HG03378 (cell line): ENCODE measurements around the gene AGBL1.

Source experiments
- ATAC-seq: cut with Tn5 transposase; IDR thresholded peaks from one replicate; pipeline ENCODE4 v1.9.1; 2021; ENCODE audit warnings: mild to moderate bottlenecking, moderate library complexity; ENCODE audit not compliant: unreplicated experiment

Gene AGBL1

GRCh38 chr15:86568378-86568777, 488.7 kb downstream of the AGBL1 start:
- ATAC-seq, result no peak

GRCh38 chr15:86570738-86571137, 491.1 kb downstream of the AGBL1 start:
- no peak for ATAC-seq

DNA sequence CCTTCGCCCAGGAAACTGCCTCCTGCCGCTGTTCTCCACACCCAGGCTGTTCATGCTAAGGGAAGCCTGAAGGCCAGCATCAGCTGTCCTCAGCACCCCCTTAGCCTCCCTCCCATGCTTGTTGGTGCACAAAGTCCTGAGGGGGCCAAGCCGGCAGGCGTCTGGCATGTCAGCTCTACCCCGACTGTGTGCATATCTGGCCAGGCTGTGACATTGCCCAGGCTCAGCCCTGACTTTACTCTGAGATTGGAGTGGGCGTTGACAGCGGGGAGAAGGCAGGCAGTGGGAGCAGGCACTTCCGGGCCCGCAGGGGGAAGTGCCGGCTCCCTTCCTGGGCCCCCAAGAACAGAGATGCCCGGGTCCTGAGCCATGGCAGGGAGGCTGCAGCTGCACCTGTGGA, 492.2 kb downstream of the AGBL1 start:
- ATAC-seq, result no peak

GRCh38 chr15:86572368-86572841, 492.7 kb downstream of the AGBL1 start:
- no peak for ATAC-seq

DNA sequence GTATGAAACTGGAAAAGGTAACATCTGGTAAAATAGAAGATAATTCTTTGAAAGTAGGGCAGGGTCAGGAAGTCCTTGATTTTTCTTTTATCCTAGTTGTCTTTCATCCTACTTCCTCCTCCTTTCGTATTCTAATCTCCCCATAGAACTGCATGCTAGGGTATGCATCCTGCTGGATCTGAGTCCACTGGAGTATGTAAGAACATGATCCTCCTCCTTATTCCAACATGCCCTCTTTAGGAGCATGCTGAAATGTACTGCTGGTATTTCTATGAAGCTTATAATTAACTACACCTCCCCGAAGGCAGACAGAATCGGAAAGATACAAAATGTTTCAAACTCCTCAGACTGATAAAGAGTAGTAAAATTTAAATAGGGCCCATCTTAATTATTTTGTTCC, 493.8 kb downstream of the AGBL1 start:
- ATAC-seq, result no peak

DNA sequence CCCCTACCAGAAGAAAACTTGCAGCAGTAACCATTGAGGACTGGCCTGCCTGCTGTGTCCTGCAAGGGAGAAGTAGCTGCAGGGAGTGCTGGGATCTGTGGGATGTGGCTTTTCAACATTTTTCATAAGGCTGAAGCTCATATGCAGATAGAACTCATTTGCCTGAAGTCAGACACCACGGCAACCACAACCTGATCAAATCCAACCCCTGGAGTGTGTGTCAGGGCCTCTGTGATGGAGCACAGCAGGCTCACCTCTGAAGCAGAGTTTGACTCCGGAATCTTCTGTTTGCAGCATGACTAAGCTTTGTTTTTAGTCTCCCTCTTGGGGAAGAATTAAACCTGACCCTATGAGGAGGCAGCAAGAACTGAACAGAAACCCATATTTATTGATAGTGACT, 508.7 kb downstream of the AGBL1 start:
- no peak for ATAC-seq

DNA sequence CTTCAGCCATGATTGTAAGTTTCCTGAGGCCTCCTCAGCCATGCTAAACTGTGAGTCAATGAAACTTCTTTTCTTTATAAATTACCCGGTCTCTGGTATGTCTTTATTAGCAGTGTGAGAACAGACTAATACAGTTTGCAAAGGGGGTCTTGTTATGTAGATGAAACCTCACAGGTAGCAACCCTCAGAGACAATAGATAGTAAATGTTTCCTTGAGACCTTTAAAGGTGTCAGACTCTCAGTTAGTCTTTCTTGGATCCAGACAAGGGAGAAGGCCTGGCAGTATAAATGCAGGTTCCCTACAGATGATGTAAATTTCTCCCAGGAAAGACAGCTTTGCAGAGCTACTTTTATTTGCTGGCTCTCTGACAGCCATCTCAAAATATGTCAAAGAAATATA, 510.8 kb downstream of the AGBL1 start:
- no peak for ATAC-seq

- ATAC-seq, result no peak
Measured at GRCh38 chr15:86591158-86591557, 511.5 kb downstream of the AGBL1 start.

GRCh38 chr15:86591994-86592735, 512.5 kb downstream of the AGBL1 start:
- no peak for ATAC-seq

GRCh38 chr15:86595741-86596140, 516.1 kb downstream of the AGBL1 start:
- no peak for ATAC-seq

GRCh38 chr15:86603466-86603865, 523.8 kb downstream of the AGBL1 start:
- ATAC-seq, result no peak

DNA sequence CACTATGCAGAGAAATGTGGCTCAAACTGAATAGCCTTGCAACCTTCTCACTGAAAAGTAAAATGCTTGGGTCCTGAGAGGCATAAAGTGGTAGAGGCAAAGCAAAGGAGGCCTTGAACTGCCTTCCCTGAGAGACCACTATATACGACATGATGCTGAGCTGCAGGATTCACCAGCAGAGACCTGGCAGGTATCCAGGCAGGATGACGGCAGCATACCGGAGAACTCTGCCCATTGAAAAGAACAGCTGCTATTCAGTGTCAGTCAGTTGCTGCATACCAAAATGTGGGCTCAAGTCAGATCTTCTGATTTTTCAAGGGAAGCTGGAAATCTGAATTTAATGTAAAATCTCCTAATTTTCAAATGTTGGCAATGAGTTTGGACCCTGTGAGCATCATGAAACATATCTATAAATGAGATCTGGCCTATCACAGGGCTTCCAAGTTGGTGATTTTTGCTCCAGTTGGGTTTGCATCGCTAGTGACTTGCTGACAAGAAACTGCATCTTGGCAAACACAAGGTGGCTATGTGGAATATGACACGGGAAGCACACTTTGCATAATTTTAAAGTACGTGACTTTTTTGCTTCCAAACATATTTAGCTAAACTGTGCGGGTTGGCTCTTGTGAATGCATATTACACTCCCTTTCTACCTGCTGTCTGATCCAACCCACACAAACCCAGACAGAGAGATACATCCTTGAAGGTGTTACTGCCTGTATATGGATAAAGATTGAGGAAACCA, 529.0 kb downstream of the AGBL1 start:
- ATAC-seq, result no peak

- no peak for ATAC-seq
Measured at GRCh38 chr15:86609275-86609674, 529.6 kb downstream of the AGBL1 start.

- ATAC-seq, result no peak
Measured at GRCh38 chr15:86610038-86610437, 530.4 kb downstream of the AGBL1 start.

DNA sequence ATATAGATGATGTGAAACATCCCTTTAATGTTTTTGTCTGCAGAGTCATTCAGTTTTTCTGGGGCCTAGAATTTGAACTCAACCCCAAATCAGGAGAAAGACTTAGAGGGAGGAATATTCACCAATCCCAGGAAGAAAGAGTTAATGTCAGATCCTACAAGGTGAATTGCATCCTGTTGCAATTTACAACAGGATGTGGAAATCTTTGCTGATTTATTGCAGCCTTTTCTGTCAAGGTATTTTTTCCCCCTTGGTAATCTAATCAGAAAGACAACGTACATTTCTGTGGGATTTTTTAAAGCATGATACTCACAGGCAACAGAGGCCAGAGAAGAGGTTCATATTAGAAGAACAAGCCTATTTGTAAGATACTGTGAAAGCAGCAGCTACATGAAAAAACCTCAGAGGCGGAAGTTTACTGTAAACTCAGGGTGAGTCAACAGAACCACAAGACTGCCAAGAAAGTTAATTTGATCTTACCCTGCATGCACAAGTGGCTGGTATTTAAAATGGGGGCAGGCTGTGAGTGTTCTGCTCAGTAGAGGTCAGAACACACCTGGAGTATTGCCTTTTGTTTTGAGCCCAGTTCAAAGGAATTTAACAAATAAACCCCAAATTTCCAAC, 531.9 kb downstream of the AGBL1 start:
- no peak for ATAC-seq

DNA sequence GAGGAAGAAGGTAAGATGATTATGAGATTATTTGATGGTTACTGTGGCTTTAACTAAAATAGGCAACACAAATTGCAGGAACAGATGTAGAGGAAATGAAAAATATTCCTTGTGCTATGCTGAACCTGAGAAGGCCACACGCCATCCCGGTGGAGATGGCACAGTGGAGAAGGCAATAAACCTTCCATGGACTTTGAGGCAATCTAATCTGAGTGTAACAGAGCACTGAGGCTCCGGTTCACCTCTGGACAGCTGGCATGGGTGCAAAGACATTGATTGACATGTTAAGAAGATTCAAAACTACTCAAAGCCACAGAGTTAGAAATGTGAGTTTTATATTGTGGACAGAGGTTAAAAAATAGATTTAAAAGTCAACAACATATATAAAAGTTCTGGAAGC, 535.7 kb downstream of the AGBL1 start:
- ATAC-seq, result no peak

GRCh38 chr15:86615816-86616215, 536.1 kb downstream of the AGBL1 start:
- no peak for ATAC-seq

- ATAC-seq, result no peak
Measured at GRCh38 chr15:86616771-86617170, 537.1 kb downstream of the AGBL1 start.

DNA sequence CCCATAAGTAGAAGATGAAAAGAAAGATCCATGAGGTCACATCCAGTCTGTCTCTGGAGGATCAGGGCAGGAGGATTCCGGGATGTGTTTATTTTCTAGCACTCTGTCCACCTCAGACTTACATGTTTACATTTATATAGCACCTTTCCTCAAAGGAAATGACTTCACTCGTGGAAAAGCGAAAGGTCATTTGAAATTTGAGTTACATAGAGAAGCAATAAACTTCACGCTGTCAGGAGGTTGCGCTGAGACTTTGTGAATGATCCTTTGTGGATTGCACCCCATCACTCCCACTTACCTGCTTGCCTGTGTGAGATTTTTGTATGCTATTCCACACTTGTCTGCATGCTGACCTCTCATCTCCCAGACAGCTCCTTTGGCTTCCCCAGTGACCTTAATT, 540.5 kb downstream of the AGBL1 start:
- no peak for ATAC-seq

GRCh38 chr15:86620641-86621349, 541.1 kb downstream of the AGBL1 start:
- ATAC-seq, result no peak

- no peak for ATAC-seq
Measured at GRCh38 chr15:86623236-86623635, 543.6 kb downstream of the AGBL1 start.
